ENCODE results near the gene CARD6.
A peak's percentile ranks its signal among the peaks of the same experiment; 100 is the strongest.
"Not testable (repeated sequence)": the region's sequence is repeated elsewhere in the genome, so short reads cannot be mapped to it uniquely, and the experiment has no call there.

Gene CARD6

GRCh38 chr5:40823459-40823858 lies 17.7 kb upstream of the CARD6 start:
- no peak for TF ChIP-seq CTCF (conservative IDR thresholded peaks at IDR 0.05; ENCODE audit: low read depth)
- H3K27ac ChIP-seq, result peak overlapping the region; percentile 16
- DNase-seq (ENCODE audit: low spot score), result no peak
- ChIA-PET CTCF (no interaction called here), POLR2A (ENCODE audit: low non-redundant PET) (interaction anchor here (0.9 kb wide), 1 partner anchor 9 kb away, joined by 3 read pairs; no protein-coding TSS in a partner anchor)

GRCh38 chr5:40825461-40826043 lies 15.6 kb upstream of the CARD6 start:
- DNase-seq (ENCODE audit: low spot score); POLR2A ChIA-PET (ENCODE audit: low non-redundant PET); CTCF ChIA-PET: not testable (repeated sequence)
- H3K27ac ChIP-seq, result peak overlapping the region; percentile 53

GRCh38 chr5:40826489-40827187 lies 14.5 kb upstream of the CARD6 start:
- POLR2A ChIA-PET (ENCODE audit: low non-redundant PET), result no interaction called here
- TF ChIP-seq CTCF (conservative IDR thresholded peaks at IDR 0.05; ENCODE audit: low read depth), result no peak
- CTCF ChIA-PET, result no interaction called here
- H3K27ac ChIP-seq, result peak overlapping the region; percentile 41
- DNase-seq (ENCODE audit: low spot score), result no peak

- CTCF ChIA-PET, result no interaction called here
- no peak for DNase-seq (ENCODE audit: low spot score)
- peak overlapping the region; percentile 41; the same call in 1 of the 2 replicates for H3K27ac ChIP-seq
- POLR2A ChIA-PET (ENCODE audit: low non-redundant PET), result no interaction called here
- TF ChIP-seq CTCF (conservative IDR thresholded peaks at IDR 0.05; ENCODE audit: low read depth), result no peak
These were observed 13.8 kb upstream of the CARD6 start for GRCh38 chr5:40827188-40827977.

GRCh38 chr5:40828021-40828631 lies 13.0 kb upstream of the CARD6 start:
- no peak for TF ChIP-seq CTCF (conservative IDR thresholded peaks at IDR 0.05; ENCODE audit: low read depth)
- H3K27ac ChIP-seq, result no peak overlapping the region
- POLR2A ChIA-PET (ENCODE audit: low non-redundant PET), result no interaction called here
- CTCF ChIA-PET, result no interaction called here
- no peak for DNase-seq (ENCODE audit: low spot score)

GRCh38 chr5:40828690-40829661 lies 12.2 kb upstream of the CARD6 start:
- TF ChIP-seq CTCF (conservative IDR thresholded peaks at IDR 0.05; ENCODE audit: low read depth), result no peak
- ChIA-PET CTCF (interaction anchor here (0.9 kb wide), 1 partner anchor 31 kb away, joined by 3 read pairs; no protein-coding TSS in a partner anchor), POLR2A (ENCODE audit: low non-redundant PET) (no interaction called here)
- DNase-seq (ENCODE audit: low spot score), result no peak
- H3K27ac ChIP-seq, result peak overlapping the region; percentile 38; the same call in 1 of the 2 replicates

Measured in RWPE1 (cell line).